PC-3 (cell line): ENCODE measurements around the gene SLK.

ENCODE experiments used
- EZH2 ChIP-seq: fragments of 300-600 bp; sonication (generic); IDR thresholded peaks from one replicate; pipeline ENCODE4 v1.6.1; 2017; ENCODE audit warnings: antibody characterized with exemption, mild to moderate bottlenecking, low read length; ENCODE audit not compliant: unreplicated experiment
- EZH2phosphoT487 ChIP-seq: fragments of 300-600 bp; sonication (generic); IDR thresholded peaks from 2 replicates; pipeline ENCODE4 v1.6.1; 2018; ENCODE audit warnings: mild to moderate bottlenecking, antibody characterized with exemption, low read length, borderline replicate concordance
- TF ChIP-seq, protein P1 (sequence below): fragments of 300-600 bp; sonication (generic); conservative IDR thresholded peaks from 2 replicates; pipeline ENCODE4 v1.5.1; 2017; ENCODE audit warnings: antibody characterized with exemption, low read depth, mild to moderate bottlenecking, low read length

- TF ChIP-seq, protein P1, sequence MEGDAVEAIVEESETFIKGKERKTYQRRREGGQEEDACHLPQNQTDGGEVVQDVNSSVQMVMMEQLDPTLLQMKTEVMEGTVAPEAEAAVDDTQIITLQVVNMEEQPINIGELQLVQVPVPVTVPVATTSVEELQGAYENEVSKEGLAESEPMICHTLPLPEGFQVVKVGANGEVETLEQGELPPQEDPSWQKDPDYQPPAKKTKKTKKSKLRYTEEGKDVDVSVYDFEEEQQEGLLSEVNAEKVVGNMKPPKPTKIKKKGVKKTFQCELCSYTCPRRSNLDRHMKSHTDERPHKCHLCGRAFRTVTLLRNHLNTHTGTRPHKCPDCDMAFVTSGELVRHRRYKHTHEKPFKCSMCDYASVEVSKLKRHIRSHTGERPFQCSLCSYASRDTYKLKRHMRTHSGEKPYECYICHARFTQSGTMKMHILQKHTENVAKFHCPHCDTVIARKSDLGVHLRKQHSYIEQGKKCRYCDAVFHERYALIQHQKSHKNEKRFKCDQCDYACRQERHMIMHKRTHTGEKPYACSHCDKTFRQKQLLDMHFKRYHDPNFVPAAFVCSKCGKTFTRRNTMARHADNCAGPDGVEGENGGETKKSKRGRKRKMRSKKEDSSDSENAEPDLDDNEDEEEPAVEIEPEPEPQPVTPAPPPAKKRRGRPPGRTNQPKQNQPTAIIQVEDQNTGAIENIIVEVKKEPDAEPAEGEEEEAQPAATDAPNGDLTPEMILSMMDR = no peak
- no peak for TF ChIP-seq EZH2phosphoT487
- no peak for TF ChIP-seq EZH2
Observed at GRCh38 chr10:104066945-104067344, 100.0 kb downstream of the SLK start.
